Keratinocyte (primary cell): ENCODE data around the gene GTF2H2C. TPM values are rescaled to one million over a fixed set of nuclear protein-coding genes. Genes with fewer than 3 reads are reported as not detected.
"Not testable (repeated sequence)": the region's sequence is repeated elsewhere in the genome, so short reads cannot be mapped to it uniquely, and the experiment has no call there.

Source experiments
- DNase-seq: peaks from one replicate; pipeline ENCODE4 v3.0.0-alpha.2; 2011; ENCODE audit warnings: low read depth, missing footprints, low spot score
- FAIRE-seq: peaks from 2 replicates; lab custom pipeline; 2011; peaks lifted over from hg19 to GRCh38; lab: Jason Lieb, UNC
- H2AFZ ChIP-seq: 2 replicates; pipeline ENCODE4 v1.6.0; 2012; ENCODE audit warnings: low read length, control low read depth, inconsistent platforms; ENCODE audit not compliant: control insufficient read depth
- H3K27ac ChIP-seq: 2 replicates; pipeline ENCODE4 v1.5.1; 2011; ENCODE audit warnings: low read length; ENCODE audit not compliant: control insufficient read depth, insufficient read depth
- H3K27me3 ChIP-seq: 3 replicates; pipeline ENCODE4 v1.6.0; 2011; ENCODE audit warnings: low read length; ENCODE audit not compliant: control insufficient read depth, insufficient read depth; ENCODE audit errors: extremely low read depth
- H3K36me3 ChIP-seq, 2 experiments: 2 replicates in 1 of 2; 3 replicates in 1 of 2; pipeline ENCODE4 v1.5.1; 2011; ENCODE audit warnings: low read length in 2 of 2, mild to moderate bottlenecking in 1 of 2; ENCODE audit not compliant: control insufficient read depth in 2 of 2, insufficient read depth in 2 of 2; ENCODE audit errors: extremely low read depth in 1 of 2
- H3K4me1 ChIP-seq: 3 replicates; pipeline ENCODE4 v1.5.1; 2011; ENCODE audit warnings: low read length; ENCODE audit not compliant: control insufficient read depth, insufficient read depth; ENCODE audit errors: extremely low read depth
- H3K4me2 ChIP-seq: 3 replicates; pipeline ENCODE4 v1.6.0; 2011; ENCODE audit warnings: low read depth, low read length; ENCODE audit not compliant: control insufficient read depth, insufficient read depth; ENCODE audit errors: extremely low read depth
- H3K4me3 ChIP-seq, 3 experiments: fragments of 200-600 bp in 1 of 3; sonication (generic) in 1 of 3; 2 replicates in 2 of 3; 3 replicates in 1 of 3; pipeline ENCODE4 v1.5.1; 2011 to 2016; ENCODE audit warnings: low read length in 3 of 3, mild to moderate bottlenecking in 3 of 3, control low read depth in 2 of 3, inconsistent platforms in 1 of 3, low read depth in 1 of 3, mixed read lengths in 1 of 3, mixed run types in 1 of 3, moderate library complexity in 1 of 3; ENCODE audit not compliant: control insufficient read depth in 2 of 3, insufficient read depth in 2 of 3; ENCODE audit errors: extremely low read depth in 1 of 3
- H3K79me2 ChIP-seq: 2 replicates; pipeline ENCODE4 v1.6.0; 2012; ENCODE audit warnings: low read length; ENCODE audit not compliant: control insufficient read depth, insufficient read depth
- H3K9ac ChIP-seq: 3 replicates; pipeline ENCODE4 v1.6.0; 2011; ENCODE audit warnings: low read length; ENCODE audit not compliant: control insufficient read depth, insufficient read depth; ENCODE audit errors: extremely low read depth
- H3K9me1 ChIP-seq: 3 replicates; pipeline ENCODE4 v1.6.0; 2011; ENCODE audit warnings: low read length; ENCODE audit not compliant: control insufficient read depth, insufficient read depth; ENCODE audit errors: extremely low read depth
- H3K9me3 ChIP-seq: 2 replicates; pipeline ENCODE4 v1.5.1; 2012; ENCODE audit warnings: low read depth, low read length; ENCODE audit not compliant: control insufficient read depth
- H4K20me1 ChIP-seq: 3 replicates; pipeline ENCODE4 v1.6.0; 2011; ENCODE audit warnings: low read length; ENCODE audit not compliant: control insufficient read depth, insufficient read depth; ENCODE audit errors: extremely low read depth
- dilution Hi-C: fragments of 300-500 bp; cut with MboI; formaldehyde crosslinking; loops from one replicate; pipeline ENCODE4 v1.7.0; 2020; ENCODE audit warnings: low sequenced_read_pairs; ENCODE audit not compliant: extremely low pct_ligation_motif_present
- polyA plus RNA-seq, 5 experiments: library from polyadenylated mRNA; depleted of rRNA in 3 of 5; stranded (reverse) in 3 of 5; stranded (forward) in 1 of 5; unstranded in 1 of 5; fragments of >200 nt; gene quantifications; 1 replicate in 1 of 5; 2 replicates in 3 of 5; 3 replicates in 1 of 5; pipeline versions ENCODE4 v1.2.1 to v1.2.3, GENCODE V29; 2011 to 2012; ENCODE audit warnings: missing spikeins in 2 of 5, low read depth in 1 of 5, low replicate concordance in 1 of 5

GTF2H2C gene
- polyA plus RNA-seq, 1 donor (not counting 4 experiments of a cell fraction or from before 2014, with no cell fraction given): 37.3 TPM

DNA sequence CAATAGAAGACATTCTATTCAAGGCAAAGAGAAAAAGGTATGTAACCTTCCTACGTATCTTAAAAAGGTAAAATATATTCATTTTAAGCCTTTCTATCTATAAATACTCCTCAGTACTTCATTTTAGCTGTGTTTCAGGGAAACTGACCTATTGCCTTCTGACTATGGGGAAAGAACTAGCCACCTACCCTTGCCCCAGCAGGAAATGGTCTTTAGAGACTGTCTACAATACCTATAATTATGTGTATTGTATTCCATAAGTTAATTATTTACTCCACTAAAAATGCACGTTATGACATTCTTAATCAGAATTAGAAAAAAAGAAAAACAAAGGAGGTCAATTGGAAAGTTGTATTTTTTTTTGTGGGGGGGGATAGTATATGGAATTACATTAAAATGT, 6.2 kb downstream of the GTF2H2C start:
- H4K20me1 ChIP-seq, H2AFZ ChIP-seq, H3K79me2 ChIP-seq, H3K9ac ChIP-seq, H3K9me1 ChIP-seq, H3K4me2 ChIP-seq, dilution Hi-C loops, H3K9me3 ChIP-seq, FAIRE-seq, H3K4me3 ChIP-seq, H3K27ac ChIP-seq, H3K36me3 ChIP-seq, H3K4me1 ChIP-seq, H3K27me3 ChIP-seq, DNase-seq: not testable (repeated sequence)

DNA sequence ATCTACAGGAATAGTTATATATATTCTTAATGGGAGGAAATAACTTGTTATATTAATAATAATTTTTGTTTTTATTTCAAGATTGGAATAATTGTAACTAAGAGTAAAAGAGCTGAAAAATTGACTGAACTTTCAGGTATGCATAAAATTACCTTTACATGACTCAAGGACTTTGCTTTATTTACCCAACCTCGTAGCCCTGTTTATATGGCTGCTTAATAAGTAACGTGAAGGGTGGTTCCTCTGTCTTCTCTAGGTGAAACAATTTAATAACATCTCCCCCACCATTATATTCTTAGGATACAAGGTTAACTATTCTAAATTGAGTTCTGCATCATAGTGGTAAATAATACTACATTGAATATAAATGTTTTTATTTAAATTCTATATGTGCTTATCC, 8.1 kb downstream of the GTF2H2C start:
- H3K27me3 ChIP-seq, H3K79me2 ChIP-seq, H4K20me1 ChIP-seq, H3K9me3 ChIP-seq, H3K9me1 ChIP-seq, H3K36me3 ChIP-seq, FAIRE-seq, H3K27ac ChIP-seq, dilution Hi-C loops, H3K9ac ChIP-seq, H3K4me1 ChIP-seq, H3K4me2 ChIP-seq, H3K4me3 ChIP-seq, H2AFZ ChIP-seq, DNase-seq: not testable (repeated sequence)

DNA sequence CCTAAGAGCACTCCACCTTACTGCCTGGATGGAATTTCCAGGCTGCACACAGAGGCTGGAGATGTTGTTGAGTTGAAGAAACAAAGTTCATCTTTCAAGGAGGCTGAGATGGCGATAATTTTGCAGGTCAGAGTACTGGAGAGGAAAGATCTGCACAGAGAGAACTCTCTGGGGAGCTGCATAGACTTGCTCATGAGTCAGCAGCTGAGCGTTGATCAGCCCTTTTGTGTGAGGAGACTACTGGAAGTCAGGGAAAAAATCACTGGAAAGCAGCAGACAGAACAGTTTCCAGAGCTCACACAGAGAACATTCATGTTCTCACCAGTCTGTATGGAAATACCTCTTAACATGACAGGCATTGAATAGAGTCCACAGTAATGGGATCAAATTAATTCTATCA, 23.4 kb downstream of the GTF2H2C start:
- H2AFZ ChIP-seq, H3K4me1 ChIP-seq, H3K27me3 ChIP-seq, FAIRE-seq, H3K9ac ChIP-seq, H3K36me3 ChIP-seq, H3K9me1 ChIP-seq, DNase-seq, H3K27ac ChIP-seq, dilution Hi-C loops, H3K79me2 ChIP-seq, H3K4me3 ChIP-seq, H3K4me2 ChIP-seq, H4K20me1 ChIP-seq, H3K9me3 ChIP-seq: not testable (repeated sequence)

DNA sequence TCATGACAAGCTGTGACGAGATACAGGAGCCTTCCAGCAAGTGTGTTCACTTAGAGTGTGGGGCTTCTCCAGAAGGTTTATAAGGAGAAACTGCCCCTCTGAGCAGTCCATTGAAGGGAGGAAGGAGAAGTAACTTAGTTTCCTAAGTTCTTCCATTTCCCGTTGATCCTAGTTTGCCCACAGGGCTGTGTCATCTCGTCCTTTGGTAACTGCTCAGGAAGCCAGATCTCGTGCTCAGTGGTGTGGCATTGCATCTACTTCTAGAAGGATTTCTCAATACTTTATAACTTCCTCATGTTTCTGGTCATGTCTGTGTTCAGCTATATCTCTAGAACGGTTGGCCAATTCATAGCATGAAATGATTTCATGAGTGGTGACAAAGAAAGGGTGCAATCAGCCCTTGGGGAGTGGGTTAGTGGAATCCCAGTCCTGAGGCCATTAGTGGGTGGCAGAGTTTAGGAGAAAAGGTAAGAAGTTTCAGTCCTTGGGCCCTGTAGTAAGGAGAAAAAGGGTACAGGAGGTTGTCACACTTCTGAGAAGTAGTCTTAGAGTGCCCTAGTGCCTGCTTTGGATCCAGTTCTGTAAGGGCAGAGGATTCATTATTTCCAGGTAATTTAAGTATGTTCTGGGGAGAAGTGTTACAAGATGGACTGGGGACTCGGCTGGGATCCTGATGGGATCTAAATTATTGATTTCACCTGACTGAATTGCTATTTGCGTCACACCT, 36.3 kb downstream of the GTF2H2C start:
- H3K27ac ChIP-seq, H3K27me3 ChIP-seq, H3K4me1 ChIP-seq, H3K36me3 ChIP-seq, H2AFZ ChIP-seq, DNase-seq, dilution Hi-C loops, H3K4me2 ChIP-seq, H4K20me1 ChIP-seq, H3K79me2 ChIP-seq, FAIRE-seq, H3K9ac ChIP-seq, H3K4me3 ChIP-seq, H3K9me3 ChIP-seq, H3K9me1 ChIP-seq: not testable (repeated sequence)

DNA sequence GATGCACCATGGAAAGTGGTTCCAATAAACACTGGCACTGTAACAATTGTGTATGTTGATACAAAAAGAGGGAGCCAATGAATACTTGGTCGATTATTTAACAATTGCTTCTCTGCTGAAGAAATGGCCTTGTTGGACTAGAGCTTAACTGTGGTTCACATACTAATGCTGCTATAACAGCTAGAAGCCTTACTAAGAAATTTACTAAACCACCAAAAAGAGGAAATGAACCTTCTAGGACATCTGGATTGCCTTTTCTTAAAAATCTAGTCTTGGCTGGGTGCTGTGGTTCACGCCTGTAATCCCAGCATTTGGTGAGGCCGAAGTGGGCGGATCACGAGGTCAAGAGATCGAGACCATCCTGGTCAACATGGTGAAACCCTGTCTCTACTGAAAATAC, 42.0 kb downstream of the GTF2H2C start:
- H3K36me3 ChIP-seq, dilution Hi-C loops, H3K27ac ChIP-seq, DNase-seq, H2AFZ ChIP-seq, H3K4me2 ChIP-seq, H3K79me2 ChIP-seq, H4K20me1 ChIP-seq, H3K4me1 ChIP-seq, H3K27me3 ChIP-seq, H3K9ac ChIP-seq, H3K4me3 ChIP-seq, H3K9me3 ChIP-seq, H3K9me1 ChIP-seq, FAIRE-seq: not testable (repeated sequence)
